ENCODE measurements around the gene MAPKAPK2. TPM values are rescaled to one million over a fixed set of nuclear protein-coding genes. Genes with fewer than 3 reads are reported as not detected.

The MAPKAPK2 gene
- total and polyA plus RNA-seq, 2 of the 13 experiments (the other 11 are each of a cell fraction or from before 2014, with no cell fraction given), result 16.6 to 34.0 TPM

DNA sequence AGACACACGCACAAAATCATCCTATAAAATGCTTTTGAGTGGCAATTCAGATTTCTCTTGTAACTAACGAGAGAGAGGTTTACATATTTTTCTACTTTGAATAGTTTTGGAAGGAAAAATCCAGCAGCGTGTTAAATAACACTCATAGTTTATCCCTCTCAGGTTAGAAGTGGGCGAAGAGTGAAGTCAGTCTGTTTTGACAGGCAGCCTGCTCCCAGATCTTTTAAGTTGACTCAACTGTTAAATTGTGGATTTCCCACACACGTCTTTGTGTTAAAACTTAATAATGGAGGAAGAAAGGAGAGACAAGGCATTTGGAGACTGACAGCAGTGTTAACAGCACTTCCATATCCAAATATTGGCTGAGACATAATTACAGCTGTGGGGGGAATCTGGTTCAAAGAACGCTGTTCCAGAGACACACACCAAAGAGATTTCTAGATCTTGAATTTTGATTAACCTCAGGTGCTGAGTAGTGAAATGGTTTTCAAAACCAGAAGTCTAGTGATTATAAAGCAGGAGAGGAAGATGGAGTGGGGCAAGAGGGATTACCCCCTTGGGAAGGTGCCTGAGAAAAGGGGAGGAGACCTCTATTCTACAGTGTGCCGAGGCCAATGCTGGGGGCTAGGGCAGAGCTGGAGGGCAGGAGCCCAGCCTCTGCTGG is 2.7 kb downstream of the MAPKAPK2 start (continued):
- TF ChIP-seq ZMYM4 (CRISPR knock-in tag; IDR thresholded peaks at IDR 0.05) (no peak), ZNF761 (CRISPR knock-in tag; conservative IDR thresholded peaks at IDR 0.05) (no peak), ZSCAN20 (CRISPR knock-in tag; IDR thresholded peaks at IDR 0.05; ENCODE audit: borderline replicate concordance) (no peak), RORA (CRISPR knock-in tag; IDR thresholded peaks at IDR 0.05) (no peak), ATF1 (CRISPR knock-in tag; IDR thresholded peaks at IDR 0.05) (no peak), ZNF180 (CRISPR knock-in tag; IDR thresholded peaks at IDR 0.05; ENCODE audit: borderline replicate concordance, low read depth) (no peak), RFX1 (IDR thresholded peaks at IDR 0.05) (no peak), CHD2 (IDR thresholded peaks at IDR 0.05; ENCODE audit: low read depth, low read length) (no peak), TSC22D2 (CRISPR knock-in tag; IDR thresholded peaks at IDR 0.05; ENCODE audit: borderline replicate concordance) (no peak), ZMYM2 (CRISPR knock-in tag; IDR thresholded peaks at IDR 0.05) (no peak)
- TF ChIP-seq, protein P1, sequence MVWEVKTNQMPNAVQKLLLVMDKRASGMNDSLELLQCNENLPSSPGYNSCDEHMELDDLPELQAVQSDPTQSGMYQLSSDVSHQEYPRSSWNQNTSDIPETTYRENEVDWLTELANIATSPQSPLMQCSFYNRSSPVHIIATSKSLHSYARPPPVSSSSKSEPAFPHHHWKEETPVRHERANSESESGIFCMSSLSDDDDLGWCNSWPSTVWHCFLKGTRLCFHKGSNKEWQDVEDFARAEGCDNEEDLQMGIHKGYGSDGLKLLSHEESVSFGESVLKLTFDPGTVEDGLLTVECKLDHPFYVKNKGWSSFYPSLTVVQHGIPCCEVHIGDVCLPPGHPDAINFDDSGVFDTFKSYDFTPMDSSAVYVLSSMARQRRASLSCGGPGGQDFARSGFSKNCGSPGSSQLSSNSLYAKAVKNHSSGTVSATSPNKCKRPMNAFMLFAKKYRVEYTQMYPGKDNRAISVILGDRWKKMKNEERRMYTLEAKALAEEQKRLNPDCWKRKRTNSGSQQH (CRISPR knock-in tag; IDR thresholded peaks at IDR 0.05; ENCODE audit: low read depth), result no peak
- TF ChIP-seq, protein P2, sequence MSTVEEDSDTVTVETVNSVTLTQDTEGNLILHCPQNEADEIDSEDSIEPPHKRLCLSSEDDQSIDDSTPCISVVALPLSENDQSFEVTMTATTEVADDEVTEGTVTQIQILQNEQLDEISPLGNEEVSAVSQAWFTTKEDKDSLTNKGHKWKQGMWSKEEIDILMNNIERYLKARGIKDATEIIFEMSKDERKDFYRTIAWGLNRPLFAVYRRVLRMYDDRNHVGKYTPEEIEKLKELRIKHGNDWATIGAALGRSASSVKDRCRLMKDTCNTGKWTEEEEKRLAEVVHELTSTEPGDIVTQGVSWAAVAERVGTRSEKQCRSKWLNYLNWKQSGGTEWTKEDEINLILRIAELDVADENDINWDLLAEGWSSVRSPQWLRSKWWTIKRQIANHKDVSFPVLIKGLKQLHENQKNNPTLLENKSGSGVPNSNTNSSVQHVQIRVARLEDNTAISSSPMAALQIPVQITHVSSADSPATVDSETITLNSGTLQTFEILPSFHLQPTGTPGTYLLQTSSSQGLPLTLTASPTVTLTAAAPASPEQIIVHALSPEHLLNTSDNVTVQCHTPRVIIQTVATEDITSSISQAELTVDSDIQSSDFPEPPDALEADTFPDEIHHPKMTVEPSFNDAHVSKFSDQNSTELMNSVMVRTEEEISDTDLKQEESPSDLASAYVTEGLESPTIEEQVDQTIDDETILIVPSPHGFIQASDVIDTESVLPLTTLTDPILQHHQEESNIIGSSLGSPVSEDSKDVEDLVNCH (CRISPR knock-in tag; IDR thresholded peaks at IDR 0.05), result no peak
- TF ChIP-seq, protein P3, sequence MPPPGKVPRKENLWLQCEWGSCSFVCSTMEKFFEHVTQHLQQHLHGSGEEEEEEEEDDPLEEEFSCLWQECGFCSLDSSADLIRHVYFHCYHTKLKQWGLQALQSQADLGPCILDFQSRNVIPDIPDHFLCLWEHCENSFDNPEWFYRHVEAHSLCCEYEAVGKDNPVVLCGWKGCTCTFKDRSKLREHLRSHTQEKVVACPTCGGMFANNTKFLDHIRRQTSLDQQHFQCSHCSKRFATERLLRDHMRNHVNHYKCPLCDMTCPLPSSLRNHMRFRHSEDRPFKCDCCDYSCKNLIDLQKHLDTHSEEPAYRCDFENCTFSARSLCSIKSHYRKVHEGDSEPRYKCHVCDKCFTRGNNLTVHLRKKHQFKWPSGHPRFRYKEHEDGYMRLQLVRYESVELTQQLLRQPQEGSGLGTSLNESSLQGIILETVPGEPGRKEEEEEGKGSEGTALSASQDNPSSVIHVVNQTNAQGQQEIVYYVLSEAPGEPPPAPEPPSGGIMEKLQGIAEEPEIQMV (CRISPR knock-in tag; IDR thresholded peaks at IDR 0.05; ENCODE audit: low read depth), result no peak
